Cardiac septum (tissue), 1 donor: ENCODE measurements around the gene GSTA2. TPM values are rescaled to one million over a fixed set of nuclear protein-coding genes. Genes with fewer than 3 reads are reported as not detected.
"Not testable (repeated sequence)": the region's sequence is repeated elsewhere in the genome, so short reads cannot be mapped to it uniquely, and the experiment has no call there.

ENCODE experiments used
- DNase-seq: peaks from one replicate; pipeline ENCODE4 v3.0.0-alpha.2; 2020; ENCODE audit warnings: low spot score
- intact Hi-C: fragments of 100-400 bp; cut with DNase I; formaldehyde crosslinking; loops from one replicate; pipeline ENCODE4 v1.14.0; 2022
- total RNA-seq: library from RNA; stranded (reverse); fragmentation: NEBNext Ultra II Directional; extraction: Animal tissue kit (Norgen Biotek cat#: 25700); gene quantifications from one replicate; pipeline ENCODE4 v1.2.1, GENCODE V29; 2021
- donor health status: DM: no; HTN: no; CAD: no.

Gene GSTA2
- total RNA-seq, 1 donor from 2014 or later, result not detected

- DNase-seq, intact Hi-C loops: not testable (repeated sequence)
Measured at GRCh38 chr6:52761673-52762491, 1.4 kb downstream of the GSTA2 start.

- intact Hi-C loops, result no loop called here
- DNase-seq, result no peak
Measured at GRCh38 chr6:52760105-52760765, 3.0 kb downstream of the GSTA2 start.

GRCh38 chr6:52759085-52759484, 4.2 kb downstream of the GSTA2 start:
- DNase-seq, result no peak
- intact Hi-C loops, result no loop called here

GRCh38 chr6:52757651-52758338, 5.5 kb downstream of the GSTA2 start:
- intact Hi-C loops, DNase-seq: not testable (repeated sequence)

GRCh38 chr6:52754443-52754842, 8.8 kb downstream of the GSTA2 start:
- no peak for DNase-seq
- intact Hi-C loops, result no loop called here

- intact Hi-C loops, DNase-seq: not testable (repeated sequence)
Measured at GRCh38 chr6:52753137-52753536, 10.1 kb downstream of the GSTA2 start.

- intact Hi-C loops, result no loop called here
- DNase-seq, result no peak
Measured at GRCh38 chr6:52752310-52752709, 11.0 kb downstream of the GSTA2 start.

GRCh38 chr6:52749556-52750152, 13.6 kb downstream of the GSTA2 start:
- intact Hi-C loops, result no loop called here
- no peak for DNase-seq

GRCh38 chr6:52747301-52747700, 16.0 kb downstream of the GSTA2 start:
- intact Hi-C loops, DNase-seq: not testable (repeated sequence)

GRCh38 chr6:52746213-52746612, 17.1 kb downstream of the GSTA2 start:
- intact Hi-C loops, result no loop called here
- DNase-seq, result no peak

- intact Hi-C loops, result no loop called here
- no peak for DNase-seq
Measured at GRCh38 chr6:52745764-52746201, 17.5 kb downstream of the GSTA2 start.

GRCh38 chr6:52741872-52742271, 21.4 kb downstream of the GSTA2 start:
- intact Hi-C loops, result no loop called here
- no peak for DNase-seq

- intact Hi-C loops, result no loop called here
- DNase-seq, result no peak
Measured at GRCh38 chr6:52739627-52740026, 23.6 kb downstream of the GSTA2 start.

- intact Hi-C loops, result no loop called here
- no peak for DNase-seq
Measured at GRCh38 chr6:52739134-52739533, 24.1 kb downstream of the GSTA2 start.

- intact Hi-C loops, result no loop called here
- no peak for DNase-seq
Measured at GRCh38 chr6:52736145-52736544, 27.1 kb downstream of the GSTA2 start.

- DNase-seq, result no peak
- intact Hi-C loops, result no loop called here
Measured at GRCh38 chr6:52735071-52735470, 28.2 kb downstream of the GSTA2 start.

GRCh38 chr6:52734072-52734471, 29.2 kb downstream of the GSTA2 start:
- no peak for DNase-seq
- intact Hi-C loops, result no loop called here

- intact Hi-C loops, result no loop called here
Measured at GRCh38 chr6:52733172-52733571, 30.1 kb downstream of the GSTA2 start.

GRCh38 chr6:52731719-52732118, 31.6 kb downstream of the GSTA2 start:
- intact Hi-C loops, result no loop called here
- no peak for DNase-seq

More at GRCh38 chr6:52733172-52733571, 30.1 kb downstream of the GSTA2 start:
- DNase-seq, result no peak

- intact Hi-C loops, result no loop called here
- no peak for DNase-seq
Measured at GRCh38 chr6:52729576-52729975, 33.7 kb downstream of the GSTA2 start.
